Neuronal stem cell (in vitro differentiated cells): Measurements from ENCODE around the gene CDH12.

Source experiments
- DNase-seq: peaks from one replicate; pipeline ENCODE4 v3.0.0-alpha.2; 2013; ENCODE audit warnings: low spot score
- H2AFZ ChIP-seq: one replicate; pipeline ENCODE4 v1.6.1; 2013; ENCODE audit warnings: mild to moderate bottlenecking, low read length, inconsistent platforms
- H2AK5ac ChIP-seq: 2 replicates; pipeline ENCODE4 v1.6.1; 2013; ENCODE audit warnings: low read depth, mild to moderate bottlenecking, inconsistent platforms, low read length, moderate library complexity, mixed read lengths
- H2BK120ac ChIP-seq: 2 replicates; pipeline ENCODE4 v1.6.1; 2013; ENCODE audit warnings: low read depth, mild to moderate bottlenecking, inconsistent platforms, low read length, moderate library complexity, mixed read lengths
- H2BK12ac ChIP-seq: one replicate; pipeline ENCODE4 v1.6.1; 2013; ENCODE audit warnings: low read length, inconsistent platforms
- H2BK15ac ChIP-seq: 2 replicates; pipeline ENCODE4 v1.6.1; 2013; ENCODE audit warnings: mild to moderate bottlenecking, low read length, inconsistent platforms, mixed read lengths
- H2BK5ac ChIP-seq: one replicate; pipeline ENCODE4 v1.6.1; 2013; ENCODE audit warnings: inconsistent platforms, mild to moderate bottlenecking, low read length, moderate library complexity
- H3K14ac ChIP-seq: one replicate; pipeline ENCODE4 v1.6.1; 2013; ENCODE audit warnings: low read length, inconsistent platforms
- H3K18ac ChIP-seq: 2 replicates; pipeline ENCODE4 v1.6.1; 2013; ENCODE audit warnings: low read length, inconsistent platforms
- H3K23ac ChIP-seq: 2 replicates; pipeline ENCODE4 v1.6.1; 2013; ENCODE audit warnings: low read depth, mild to moderate bottlenecking, mixed read lengths, low read length, inconsistent platforms; ENCODE audit not compliant: poor library complexity
- H3K27ac ChIP-seq: replicated peaks from 3 replicates; pipeline ENCODE4 v1.5.1; 2013; ENCODE audit warnings: low read length, inconsistent platforms
- H3K27me3 ChIP-seq, 3 experiments: 2 replicates each; pipeline ENCODE4 v1.6.1; 2013; ENCODE audit warnings: low read length in 3 of 3, mild to moderate bottlenecking in 2 of 3, inconsistent platforms in 1 of 3, low read depth in 1 of 3, mixed read lengths in 1 of 3, moderate library complexity in 1 of 3; ENCODE audit not compliant: control insufficient read depth in 3 of 3, insufficient read depth in 3 of 3
- H3K36me3 ChIP-seq, 2 donors: replicated peaks in 1 of 2; 2 replicates each; pipeline ENCODE4 v1.6.1; 2013; ENCODE audit warnings: low read length in 2 of 2; ENCODE audit not compliant: control insufficient read depth in 2 of 2, insufficient read depth in 2 of 2
- H3K4ac ChIP-seq: 2 replicates; pipeline ENCODE4 v1.6.1; 2013; ENCODE audit warnings: inconsistent platforms, mild to moderate bottlenecking, low read length, moderate library complexity
- H3K4me1 ChIP-seq, 2 donors: 1 replicate in 1 of 2; 2 replicates in 1 of 2; pipeline ENCODE4 v1.6.1; 2013; ENCODE audit warnings: low read length in 2 of 2, low read depth in 1 of 2; ENCODE audit not compliant: control insufficient read depth in 2 of 2, insufficient read depth in 1 of 2
- H3K4me2 ChIP-seq: one replicate; pipeline ENCODE4 v1.6.1; 2013; ENCODE audit warnings: mild to moderate bottlenecking, low read length, inconsistent platforms; ENCODE audit not compliant: insufficient read depth, poor library complexity, severe bottlenecking
- H3K4me3 ChIP-seq, 2 donors: 2 replicates each; pipeline ENCODE4 v1.5.1; 2013; ENCODE audit warnings: low read length in 2 of 2, mild to moderate bottlenecking in 2 of 2, inconsistent platforms in 1 of 2, moderate library complexity in 1 of 2
- H3K79me1 ChIP-seq: one replicate; pipeline ENCODE4 v1.6.1; 2013; ENCODE audit warnings: low read depth, mild to moderate bottlenecking, inconsistent platforms, low read length, moderate library complexity
- H3K9ac ChIP-seq: one replicate; pipeline ENCODE4 v1.6.1; 2013; ENCODE audit warnings: mild to moderate bottlenecking, low read depth, low read length, inconsistent platforms; ENCODE audit not compliant: poor library complexity
- H3K9me3 ChIP-seq, 2 donors: replicated peaks in 1 of 2; 2 replicates each; pipeline versions ENCODE3 to v1.6.1; 2013; ENCODE audit warnings: low read length in 2 of 2, mild to moderate bottlenecking in 2 of 2, inconsistent platforms in 1 of 2, low read depth in 1 of 2, mixed read lengths in 1 of 2, moderate library complexity in 1 of 2; ENCODE audit not compliant: control insufficient read depth in 2 of 2, insufficient read depth in 1 of 2
- H4K8ac ChIP-seq: one replicate; pipeline ENCODE4 v1.6.1; 2013; ENCODE audit warnings: low read depth, mild to moderate bottlenecking, inconsistent platforms, low read length, moderate library complexity
- H4K91ac ChIP-seq: one replicate; pipeline ENCODE4 v1.6.1; 2013; ENCODE audit warnings: low read length, low read depth, mild to moderate bottlenecking, inconsistent platforms; ENCODE audit not compliant: poor library complexity
- WGBS, 2 donors: extraction: QIAGEN DNeasy Blood & Tissue Kit; methylation state at CpG; one replicate each; pipeline ENCODE4 v1.1.7; 2013; ENCODE audit warnings: missing lambda C conversion rate in 2 of 2, mixed read lengths in 1 of 2; ENCODE audit not compliant: insufficient read length in 2 of 2, insufficient replicate concordance in 1 of 2; ENCODE audit errors: extremely low coverage in 2 of 2; 5-methylcytosine and 5-hydroxymethylcytosine counted together

The CDH12 gene

DNA sequence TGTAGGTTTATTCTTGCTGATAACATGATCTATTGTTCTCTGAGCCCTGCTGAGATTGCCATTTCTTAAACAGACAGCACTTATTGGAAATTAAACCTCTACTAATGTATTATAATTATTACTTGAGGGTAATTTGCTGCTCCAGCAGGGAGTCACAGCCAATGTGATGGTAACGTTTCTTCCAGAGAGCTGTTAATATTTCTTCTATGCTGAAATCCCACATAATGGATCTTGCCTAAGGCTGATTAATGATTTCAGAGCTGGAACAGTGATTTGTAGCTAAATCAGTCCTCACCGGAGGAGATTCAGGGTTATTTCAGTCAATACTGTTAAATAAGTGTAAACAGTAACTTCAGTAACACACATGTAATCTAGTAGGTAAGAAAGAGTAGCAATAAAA, 170.1 kb downstream of the CDH12 start:
- Histone ChIP-seq H3K4me2 (no peak overlapping the region), H3K14ac (no peak overlapping the region), H3K27ac (no peak overlapping the region), H2BK12ac (no peak overlapping the region), H2AFZ (no peak overlapping the region), H2BK5ac (no peak overlapping the region), H2AK5ac (no peak overlapping the region), H3K36me3 (no peaks in the 10 kb centered on the region), H4K8ac (no peak overlapping the region), H2BK15ac (no peak overlapping the region), H3K4me1 (no peaks in the 10 kb centered on the region), H4K91ac (no peak overlapping the region), H3K79me1 (no peaks in the 10 kb centered on the region), H2BK120ac (no peak overlapping the region), H3K4me3 (no peak overlapping the region), H3K9ac (no peak overlapping the region), H3K4ac (no peak overlapping the region), H3K18ac (no peak overlapping the region), H3K23ac (no peak overlapping the region), H3K27me3 (no peaks in the 10 kb centered on the region), H3K9me3 (no peaks in the 10 kb centered on the region)
- no CpG with 5 or more reads among the region's 2 CpGs for WGBS, 2 donors
- DNase-seq, result no peak

DNA sequence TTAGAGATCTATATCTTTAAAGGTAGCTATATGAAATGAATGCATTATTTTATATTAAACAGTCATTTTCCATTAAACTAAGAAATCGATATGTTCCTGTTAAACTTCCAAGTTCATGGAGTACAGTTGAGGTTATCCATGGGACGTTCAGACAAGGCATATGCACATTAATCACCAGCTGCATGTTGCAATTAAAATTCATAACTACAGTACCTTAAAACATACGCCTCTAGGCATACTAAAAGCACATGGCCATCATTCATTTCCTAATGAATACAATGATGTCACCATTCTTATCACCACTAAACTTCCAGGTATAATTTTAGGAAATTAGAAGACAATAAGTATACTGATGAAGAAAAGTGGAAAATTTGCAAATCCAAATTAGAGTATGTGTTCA, 174.3 kb downstream of the CDH12 start:
- no peak overlapping the region for H2BK15ac ChIP-seq
- no peaks in the 10 kb centered on the region for H3K36me3 ChIP-seq
- no peak overlapping the region for H3K4me3 ChIP-seq
- no CpG with 5 or more reads among the region's 3 CpGs for WGBS, 2 donors
- no peak overlapping the region for H3K4ac ChIP-seq
- H3K27ac ChIP-seq, result no peak overlapping the region
- no peak overlapping the region for H3K9ac ChIP-seq
- H3K4me1 ChIP-seq, result no peaks in the 10 kb centered on the region
- H4K8ac ChIP-seq, result no peak overlapping the region
- H2AK5ac ChIP-seq, result no peak overlapping the region
- no peak overlapping the region for H2BK12ac ChIP-seq
- H2BK120ac ChIP-seq, result no peak overlapping the region
- no peak overlapping the region for H2AFZ ChIP-seq
- H3K18ac ChIP-seq, result no peak overlapping the region
- no peaks in the 10 kb centered on the region for H3K9me3 ChIP-seq
- H3K79me1 ChIP-seq, result no peaks in the 10 kb centered on the region
- no peak overlapping the region for H4K91ac ChIP-seq
- H2BK5ac ChIP-seq, result no peak overlapping the region
- DNase-seq, result no peak
- H3K4me2 ChIP-seq, result no peak overlapping the region
- H3K27me3 ChIP-seq, result no peaks in the 10 kb centered on the region
- H3K14ac ChIP-seq, result no peak overlapping the region
- no peak overlapping the region for H3K23ac ChIP-seq

- no peak overlapping the region for H3K4me2 ChIP-seq
- no peak overlapping the region for H2BK5ac ChIP-seq
- no peak overlapping the region for H2BK120ac ChIP-seq
- H3K4me3 ChIP-seq, result no peak overlapping the region
- no peak overlapping the region for H4K91ac ChIP-seq
- H2AK5ac ChIP-seq, result no peak overlapping the region
- no peaks in the 10 kb centered on the region for H3K79me1 ChIP-seq
- no peaks in the 10 kb centered on the region for H3K4me1 ChIP-seq
- no peak overlapping the region for H3K27ac ChIP-seq
- no peak overlapping the region for H4K8ac ChIP-seq
- H3K23ac ChIP-seq, result no peak overlapping the region
- H3K14ac ChIP-seq, result no peak overlapping the region
- no peak overlapping the region for H3K4ac ChIP-seq
- H2BK12ac ChIP-seq, result no peak overlapping the region
- H3K18ac ChIP-seq, result no peak overlapping the region
- H3K36me3 ChIP-seq, result no peaks in the 10 kb centered on the region
- DNase-seq, result no peak
- H2BK15ac ChIP-seq, result no peak overlapping the region
- no peaks in the 10 kb centered on the region for H3K9me3 ChIP-seq
- H3K9ac ChIP-seq, result no peak overlapping the region
- no peak overlapping the region for H2AFZ ChIP-seq
- H3K27me3 ChIP-seq, result no peaks in the 10 kb centered on the region
Measured at GRCh38 chr5:22673131-22673530, 180.0 kb downstream of the CDH12 start.

DNA sequence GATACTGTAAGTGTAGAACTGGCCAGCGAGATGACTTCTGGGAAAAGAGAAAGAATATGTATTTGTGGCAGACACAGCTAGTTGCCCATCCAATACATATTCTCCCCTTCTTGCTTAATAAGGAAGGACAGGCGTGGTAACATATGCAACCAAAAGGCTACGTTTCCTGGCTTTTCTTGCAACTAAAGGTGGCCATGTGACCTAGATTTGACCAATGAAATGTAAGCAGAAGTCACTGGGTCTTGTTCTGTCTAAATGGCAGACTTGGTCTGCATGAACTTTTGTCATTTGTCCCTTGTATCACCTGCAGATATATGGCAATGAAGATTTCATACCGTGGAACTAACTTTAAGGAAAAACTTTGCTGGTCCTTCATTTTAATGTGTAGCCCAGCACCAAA, 183.8 kb downstream of the CDH12 start:
- no peaks in the 10 kb centered on the region for H3K79me1 ChIP-seq
- no peaks in the 10 kb centered on the region for H3K9me3 ChIP-seq
- peak overlapping the region; percentile 60 for H2AFZ ChIP-seq
- H2AK5ac ChIP-seq, result no peak overlapping the region
- H2BK120ac ChIP-seq, result no peak overlapping the region
- WGBS, 2 donors, result no CpG with 5 or more reads among the region's 4 CpGs
- no peak overlapping the region for H3K4me2 ChIP-seq
- no peaks in the 10 kb centered on the region for H3K4me1 ChIP-seq
- H3K27me3 ChIP-seq, result no peaks in the 10 kb centered on the region
- H4K91ac ChIP-seq, result no peak overlapping the region
- H2BK12ac ChIP-seq, result no peak overlapping the region
- H4K8ac ChIP-seq, result no peak overlapping the region
- no peak overlapping the region for H3K14ac ChIP-seq
- H3K23ac ChIP-seq, result no peak overlapping the region
- no peak overlapping the region for H3K27ac ChIP-seq
- H2BK15ac ChIP-seq, result no peak overlapping the region
- no peak for DNase-seq
- H3K36me3 ChIP-seq, result no peaks in the 10 kb centered on the region
- H3K4me3 ChIP-seq, result no peak overlapping the region
- H2BK5ac ChIP-seq, result no peak overlapping the region
- H3K18ac ChIP-seq, result no peak overlapping the region
- H3K9ac ChIP-seq, result no peak overlapping the region
- H3K4ac ChIP-seq, result no peak overlapping the region
